Kidney (tissue), 14 donors: ENCODE measurements around the gene SORBS2. TPM values are rescaled to one million over a fixed set of nuclear protein-coding genes. Genes with fewer than 3 reads are reported as not detected.

Experiments
- DNase-seq, 5 donors: peaks; one replicate each; pipeline ENCODE4 v3.0.0-alpha.2; 2013 to 2020
- FAIRE-seq: peaks from 2 replicates; lab custom pipeline; 2012; peaks lifted over from hg19 to GRCh38; lab: Jason Lieb, UNC
- H3K27ac ChIP-seq, 2 donors: one replicate each; pipeline ENCODE4 v1.7.0; 2013; ENCODE audit warnings: low read depth in 2 of 2, low read length in 2 of 2, inconsistent platforms in 1 of 2
- H3K27me3 ChIP-seq: one replicate; pipeline ENCODE4 v1.7.1; 2013; ENCODE audit warnings: low read length, inconsistent platforms; ENCODE audit not compliant: control insufficient read depth, insufficient read depth
- H3K36me3 ChIP-seq, 3 donors: one replicate each; pipeline versions ENCODE4 v1.7.0 to v1.7.1; 2013; ENCODE audit warnings: low read length in 3 of 3, control low read depth in 1 of 3, inconsistent platforms in 1 of 3; ENCODE audit not compliant: insufficient read depth in 3 of 3, control insufficient read depth in 2 of 3
- H3K4me1 ChIP-seq, 3 donors: one replicate each; pipeline versions ENCODE4 v1.7.0 to v1.7.1; 2013; ENCODE audit warnings: low read length in 3 of 3, inconsistent platforms in 1 of 3, low read depth in 1 of 3; ENCODE audit not compliant: control insufficient read depth in 2 of 3, insufficient read depth in 2 of 3
- H3K4me3 ChIP-seq, 3 donors: one replicate each; pipeline versions ENCODE4 v1.7.0 to v1.8.1; 2013; ENCODE audit warnings: low read length in 3 of 3, control low read depth in 1 of 3, inconsistent platforms in 1 of 3
- H3K9ac ChIP-seq, 3 donors: one replicate each; pipeline versions ENCODE4 v1.7.0 to v1.7.1; 2013; ENCODE audit warnings: low read length in 3 of 3, control low read depth in 1 of 3, inconsistent platforms in 1 of 3
- H3K9me3 ChIP-seq, 3 donors: one replicate each; pipeline versions ENCODE4 v1.7.0 to v1.7.1; 2013; ENCODE audit warnings: low read length in 3 of 3, control low read depth in 1 of 3, inconsistent platforms in 1 of 3; ENCODE audit not compliant: control insufficient read depth in 2 of 3, insufficient read depth in 1 of 3
- CTCF ChIP-seq: IDR thresholded peaks from 3 replicates; pipeline ENCODE4 v1.5.1; 2012; ENCODE audit warnings: mild to moderate bottlenecking, moderate library complexity, borderline replicate concordance; ENCODE audit not compliant: insufficient read depth; ENCODE audit errors: extremely low read depth
- intact Hi-C: fragments of 100-400 bp; cut with DNase I; formaldehyde crosslinking; loops from one replicate; pipeline ENCODE4 v1.11.1; 2022
- polyA plus RNA-seq: library from polyadenylated mRNA; stranded (reverse); fragments of 350-450 nt; fragmentation: Illumina TruSeq; extraction: RNeasy Lipid Tissue Mini Kit (QIAGEN cat#74804); gene quantifications from one replicate; pipeline ENCODE4 v1.2.3, GENCODE V29; 2014; ENCODE audit warnings: low read depth, low replicate concordance; ENCODE audit not compliant: insufficient read depth
- total RNA-seq: library from RNA; stranded (reverse); fragmentation: NEBNext Ultra II Directional; extraction: Animal tissue kit (Norgen Biotek cat#: 25700); gene quantifications from one replicate; pipeline ENCODE4 v1.2.1, GENCODE V29; 2021
- donor health status: control.
- donor health status: control.
- donor health status: control.
- donor health status: control.
- donor health status: control.
- donor health status: DM: yes; HTN: yes; CAD: no.
- donor health status: Normal renal cell carcinoma (clear cell type).

The SORBS2 gene
- total and polyA plus RNA-seq, 2 donors from 2014 or later: 26.0 to 127 TPM

- no peak for TF ChIP-seq CTCF
- DNase-seq: no peak
- H3K36me3 ChIP-seq: no peaks in the 10 kb centered on the region
- no peak overlapping the region for H3K4me3 ChIP-seq
- H3K4me1 ChIP-seq: peaks cover 0 to 7% (median 0%) of the 10 kb centered on the region in 3 donors
- no peak for FAIRE-seq
- no peak overlapping the region for H3K27ac ChIP-seq
- no peaks in the 10 kb centered on the region for H3K27me3 ChIP-seq
- H3K9me3 ChIP-seq: no peaks in the 10 kb centered on the region
- intact Hi-C loops: no loop called here
- no peak overlapping the region for H3K9ac ChIP-seq
Observed at GRCh38 chr4:185837415-185838103, 25.6 kb upstream of the SORBS2 start.

DNA sequence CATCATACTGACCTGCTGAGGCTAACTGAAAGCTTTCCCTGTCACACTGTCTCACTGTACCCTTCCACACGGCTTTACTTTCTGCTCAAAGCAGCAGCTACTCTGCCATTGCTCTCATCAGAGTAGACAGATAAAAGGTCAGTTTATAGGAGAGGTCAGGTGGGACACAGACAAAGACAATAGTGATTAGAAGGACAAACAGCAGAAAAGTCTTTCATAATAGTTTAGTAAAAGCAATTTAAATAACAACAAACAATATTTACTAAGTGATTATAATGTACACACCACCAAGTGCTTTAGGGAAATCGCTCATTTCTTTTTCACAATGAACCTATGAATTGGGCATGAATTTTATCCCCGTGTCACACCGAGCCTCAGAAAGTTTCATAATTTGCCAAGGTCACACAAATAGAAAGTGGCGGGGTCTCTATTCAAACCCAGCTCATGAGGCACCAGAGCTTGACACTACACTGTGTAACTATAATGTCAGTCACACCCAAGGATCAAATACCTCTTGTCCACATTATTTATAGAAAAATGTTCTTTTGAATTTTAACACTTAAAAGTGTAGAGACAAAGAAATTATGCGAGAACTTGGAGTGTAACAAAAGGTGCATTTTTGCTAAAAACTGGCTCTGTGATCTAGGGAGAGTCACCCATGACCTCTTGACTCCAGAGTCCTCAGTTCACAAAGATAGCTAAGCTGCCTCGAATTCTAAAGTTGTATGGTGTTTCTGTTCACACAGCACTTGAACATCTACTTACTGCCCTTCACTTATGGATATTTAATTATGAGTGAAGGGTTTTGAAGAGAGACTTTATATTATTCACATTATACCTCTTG is 24.5 kb upstream of the SORBS2 start:
- DNase-seq (no peak), FAIRE-seq (no peak)
- Histone ChIP-seq H3K4me3 (no peak overlapping the region), H3K36me3 (no peaks in the 10 kb centered on the region), H3K27me3 (no peaks in the 10 kb centered on the region), H3K4me1 (peaks cover 0 to 7% (median 0%) of the 10 kb centered on the region in 3 donors), H3K27ac (no peak overlapping the region), H3K9ac (no peak overlapping the region), H3K9me3 (no peaks in the 10 kb centered on the region)
- no peak for TF ChIP-seq CTCF
- intact Hi-C loops: no loop called here

- Histone ChIP-seq H3K27me3 (no peaks in the 10 kb centered on the region), H3K4me1 (peaks cover 0 to 7% (median 0%) of the 10 kb centered on the region in 3 donors), H3K27ac (no peak overlapping the region), H3K36me3 (no peaks in the 10 kb centered on the region), H3K4me3 (no peak overlapping the region), H3K9me3 (no peaks in the 10 kb centered on the region), H3K9ac (no peak overlapping the region)
- DNase-seq (no peak), FAIRE-seq (no peak)
- TF ChIP-seq CTCF: no peak
- intact Hi-C loops: no loop called here
Observed at GRCh38 chr4:185835814-185836213, 23.8 kb upstream of the SORBS2 start.
